ENCODE data around the gene TGM2.

TGM2 gene

GRCh38 chr20:38158701-38159351 lies 6.2 kb downstream of the TGM2 start:
- peak; percentile 91 for DNase-seq

- DNase-seq, result no peak
Observed at GRCh38 chr20:38157635-38158495, 7.2 kb downstream of the TGM2 start.

GRCh38 chr20:38156888-38157634 lies 8.0 kb downstream of the TGM2 start:
- no peak for DNase-seq

GRCh38 chr20:38156280-38156679 lies 8.8 kb downstream of the TGM2 start:
- DNase-seq, result no peak

GRCh38 chr20:38155811-38156210 lies 9.3 kb downstream of the TGM2 start:
- no peak for DNase-seq

GRCh38 chr20:38153401-38153800 lies 11.7 kb downstream of the TGM2 start:
- no peak for DNase-seq

- DNase-seq, result no peak
Observed at GRCh38 chr20:38152621-38153221, 12.3 kb downstream of the TGM2 start.

GRCh38 chr20:38152175-38152620 lies 12.9 kb downstream of the TGM2 start:
- DNase-seq, result no peak

GRCh38 chr20:38151455-38151854 lies 13.6 kb downstream of the TGM2 start:
- DNase-seq, result no peak

- DNase-seq, result no peak
Observed at GRCh38 chr20:38150335-38151170, 14.5 kb downstream of the TGM2 start.

GRCh38 chr20:38148328-38149102 lies 16.6 kb downstream of the TGM2 start:
- no peak for DNase-seq

- no peak for DNase-seq
Observed at GRCh38 chr20:38147751-38148150, 17.3 kb downstream of the TGM2 start.

GRCh38 chr20:38147163-38147562 lies 17.9 kb downstream of the TGM2 start:
- no peak for DNase-seq

GRCh38 chr20:38146628-38147027 lies 18.4 kb downstream of the TGM2 start:
- DNase-seq, result no peak

GRCh38 chr20:38146156-38146555 lies 18.9 kb downstream of the TGM2 start:
- DNase-seq, result no peak

- DNase-seq, result no peak
Observed at GRCh38 chr20:38145729-38146075, 19.4 kb downstream of the TGM2 start.

- DNase-seq, result no peak
Observed at GRCh38 chr20:38144974-38145728, 19.9 kb downstream of the TGM2 start.

- DNase-seq, result no peak
Observed at GRCh38 chr20:38144598-38144973, 20.5 kb downstream of the TGM2 start.

- DNase-seq, result peak; percentile 95
Observed at GRCh38 chr20:38143646-38144554, 21.2 kb downstream of the TGM2 start.

GRCh38 chr20:38143238-38143645 lies 21.8 kb downstream of the TGM2 start:
- no peak for DNase-seq
